Epithelial cell of prostate (primary cell): ENCODE measurements around the gene ACP3.

Source experiments
- DNase-seq: peaks from one replicate; pipeline ENCODE4 v3.0.0-alpha.2; 2011; ENCODE audit warnings: low read depth, low spot score
- H3K27ac ChIP-seq: fragments of 450-650 bp; 2 replicates; pipeline ENCODE4 v1.5.1; 2017; ENCODE audit warnings: mild to moderate bottlenecking

Gene ACP3

GRCh38 chr3:132311316-132311715 is 5.9 kb upstream of the ACP3 start:
- no peak for DNase-seq

GRCh38 chr3:132311841-132312240 is 5.4 kb upstream of the ACP3 start:
- H3K27ac ChIP-seq = no peak overlapping the region
- no peak for DNase-seq

More at GRCh38 chr3:132311316-132311715, 5.9 kb upstream of the ACP3 start:
- no peak overlapping the region for H3K27ac ChIP-seq

DNA sequence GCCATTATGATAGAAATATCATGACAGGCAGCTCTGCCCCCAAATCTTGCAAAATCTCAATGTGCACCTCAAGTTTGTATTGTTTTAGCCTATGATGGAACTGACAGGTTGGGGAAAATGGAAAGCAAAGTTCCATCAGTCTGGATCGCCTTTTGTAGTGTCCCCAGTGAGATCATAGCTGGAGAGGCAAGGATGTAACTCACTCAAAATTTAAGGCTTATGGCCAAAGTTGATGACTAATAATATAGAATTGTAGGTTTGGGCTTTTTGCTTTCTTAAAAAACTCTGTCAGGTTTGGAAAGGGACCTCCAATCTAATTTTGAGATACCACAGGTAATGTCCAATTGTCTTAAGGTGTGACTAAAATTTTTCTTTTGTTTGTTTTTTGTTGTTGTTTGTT is 1.4 kb upstream of the ACP3 start:
- no peak overlapping the region for H3K27ac ChIP-seq
- DNase-seq = no peak

DNA sequence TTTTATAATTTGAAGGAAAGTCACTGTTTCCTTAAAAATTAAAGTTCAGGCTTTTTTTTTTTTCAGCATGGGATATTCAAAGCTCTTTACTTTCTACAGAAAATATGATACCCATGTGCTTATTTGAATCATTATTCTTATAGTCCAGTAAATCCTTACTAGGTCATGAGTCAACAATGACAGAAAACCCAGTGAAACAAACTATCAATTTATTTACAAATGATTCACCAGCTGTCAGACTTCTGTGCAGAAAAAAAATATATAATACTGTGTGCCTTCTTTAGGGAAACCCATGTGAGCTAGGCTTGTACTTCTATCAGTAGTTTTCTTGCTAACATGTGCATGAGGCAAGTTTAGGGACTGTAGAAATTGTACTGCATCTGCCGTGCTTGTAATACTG is 1.2 kb downstream of the ACP3 start:
- peak; percentile 44 for DNase-seq
- peak overlapping the region; percentile 78 for H3K27ac ChIP-seq

GRCh38 chr3:132321304-132321703 is 4.1 kb downstream of the ACP3 start:
- no peak for DNase-seq
- no peak overlapping the region for H3K27ac ChIP-seq

DNA sequence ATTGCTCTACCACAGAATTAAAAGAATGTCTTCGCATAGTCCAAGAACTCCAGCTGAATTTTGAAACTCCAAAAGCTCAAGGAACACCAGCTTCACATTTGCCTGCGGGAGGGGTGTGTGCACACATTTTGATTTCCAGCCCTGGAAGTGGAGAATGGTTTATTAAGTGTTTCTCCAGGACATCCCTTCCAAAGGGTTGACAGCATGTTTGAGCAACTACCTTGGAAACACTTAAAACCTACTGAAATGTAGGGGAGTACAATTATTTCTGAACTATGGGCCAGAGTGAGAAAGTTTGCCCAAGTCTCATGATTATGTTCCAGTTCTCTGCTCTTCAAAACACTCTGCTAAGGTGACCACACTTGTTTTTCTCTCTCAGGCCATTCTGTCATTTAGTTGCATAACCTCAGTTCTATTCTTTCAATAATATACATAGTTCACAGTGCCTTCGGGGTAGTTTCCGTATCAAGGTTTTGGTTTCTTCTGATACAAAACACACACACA is 7.9 kb downstream of the ACP3 start:
- DNase-seq = no peak
- H3K27ac ChIP-seq = no peak overlapping the region

GRCh38 chr3:132325634-132326033 is 8.4 kb downstream of the ACP3 start:
- DNase-seq = no peak
- H3K27ac ChIP-seq = no peak overlapping the region

- no peak for DNase-seq
- no peak overlapping the region for H3K27ac ChIP-seq
Observed at GRCh38 chr3:132326251-132326650, 9.0 kb downstream of the ACP3 start.

GRCh38 chr3:132332082-132332481 is 14.9 kb downstream of the ACP3 start:
- DNase-seq = no peak
- no peak overlapping the region for H3K27ac ChIP-seq

- peak; percentile 22 for DNase-seq
- no peak overlapping the region for H3K27ac ChIP-seq
Observed at GRCh38 chr3:132332508-132332907, 15.3 kb downstream of the ACP3 start.

GRCh38 chr3:132341746-132342145 is 24.5 kb downstream of the ACP3 start:
- no peak for DNase-seq

GRCh38 chr3:132342183-132342582 is 25.0 kb downstream of the ACP3 start:
- no peak for DNase-seq
- no peak overlapping the region for H3K27ac ChIP-seq

More at GRCh38 chr3:132341746-132342145, 24.5 kb downstream of the ACP3 start:
- no peak overlapping the region for H3K27ac ChIP-seq

- H3K27ac ChIP-seq = no peak overlapping the region
- DNase-seq = no peak
Observed at GRCh38 chr3:132342610-132343009, 25.4 kb downstream of the ACP3 start.

DNA sequence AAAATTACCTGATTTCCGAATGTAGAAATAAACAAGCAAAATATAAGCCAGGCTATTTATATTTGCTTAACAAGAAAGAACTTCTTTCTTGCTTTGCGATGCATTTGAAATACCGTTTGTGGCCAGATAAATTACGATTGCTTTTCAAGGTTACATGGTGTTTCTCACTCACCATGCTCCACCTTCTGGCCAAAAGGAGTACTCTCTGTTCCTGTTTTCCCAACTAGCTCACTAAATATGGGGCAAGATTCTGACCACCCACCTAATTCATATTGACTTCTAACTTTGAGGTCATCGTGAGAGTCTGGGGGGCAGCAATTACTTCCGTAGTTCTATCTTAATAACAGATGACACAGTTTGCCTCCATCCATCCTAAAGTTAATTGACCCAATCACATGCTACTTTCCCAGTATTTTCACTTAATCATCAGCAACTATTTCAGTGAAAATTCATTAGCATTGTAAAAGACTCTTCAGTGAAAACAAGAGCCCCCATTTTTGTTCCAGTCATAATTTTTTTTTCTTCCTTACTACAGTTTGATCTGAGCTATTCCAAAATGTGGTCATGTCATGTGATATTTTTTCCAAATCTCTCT is 25.9 kb downstream of the ACP3 start:
- no peak overlapping the region for H3K27ac ChIP-seq
- DNase-seq = no peak

DNA sequence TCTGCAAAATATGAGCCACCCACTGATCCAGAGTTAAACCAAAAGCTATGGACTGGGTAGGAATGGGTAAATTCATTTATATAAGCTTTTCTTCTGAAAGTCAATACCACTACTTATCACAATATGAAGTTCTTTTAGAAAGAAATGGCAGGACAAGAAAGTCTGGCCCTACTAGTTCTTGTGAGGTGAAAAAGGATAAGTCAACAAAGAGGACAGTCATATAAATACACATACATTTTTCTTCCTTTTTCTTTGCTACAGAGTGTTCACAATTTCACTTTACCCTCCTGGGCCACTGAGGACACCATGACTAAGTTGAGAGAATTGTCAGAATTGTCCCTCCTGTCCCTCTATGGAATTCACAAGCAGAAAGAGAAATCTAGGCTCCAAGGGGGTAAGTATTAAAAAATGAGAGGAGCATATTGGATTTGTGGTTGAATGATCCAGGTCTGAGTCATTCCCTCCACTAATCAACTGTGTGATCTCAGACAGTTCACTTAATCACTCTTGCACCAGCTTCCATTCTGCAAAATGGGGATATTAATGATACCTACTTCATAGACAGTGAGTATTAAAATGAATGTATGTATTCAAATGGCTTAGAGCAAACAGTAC is 27.6 kb downstream of the ACP3 start:
- DNase-seq = peak; percentile 39

GRCh38 chr3:132346841-132347736 is 29.9 kb downstream of the ACP3 start:
- peak overlapping the region; percentile 79 for H3K27ac ChIP-seq
- DNase-seq = no peak

More for the DNA sequence above, 27.6 kb downstream of the ACP3 start:
- H3K27ac ChIP-seq = peak overlapping the region; percentile 50

- H3K27ac ChIP-seq = peak overlapping the region; percentile 79
Observed at GRCh38 chr3:132347811-132348210, 30.6 kb downstream of the ACP3 start.

GRCh38 chr3:132348531-132348930 is 31.3 kb downstream of the ACP3 start:
- no peak overlapping the region for H3K27ac ChIP-seq
- DNase-seq = no peak

More at GRCh38 chr3:132347811-132348210, 30.6 kb downstream of the ACP3 start:
- no peak for DNase-seq

DNA sequence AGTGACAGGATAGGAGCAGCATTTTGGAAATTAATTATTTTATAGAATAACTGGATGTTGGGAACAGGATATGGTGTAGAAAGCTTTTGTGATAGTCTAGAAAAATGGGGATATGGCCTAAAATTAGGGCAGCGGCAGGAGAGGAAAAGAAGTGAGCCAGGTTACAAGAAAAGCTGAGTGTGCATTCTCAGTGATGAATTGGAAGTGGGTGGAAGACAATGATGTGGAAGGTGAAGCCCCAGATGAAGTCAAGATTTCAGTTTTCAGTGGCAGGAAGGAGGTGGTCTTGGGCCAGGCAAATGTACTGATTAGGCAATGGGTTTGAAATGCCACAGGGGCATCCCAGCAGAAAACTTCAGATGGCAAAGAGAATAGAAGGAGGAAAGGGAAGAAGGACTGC is 33.6 kb downstream of the ACP3 start:
- H3K27ac ChIP-seq = no peak overlapping the region
- DNase-seq = no peak

DNA sequence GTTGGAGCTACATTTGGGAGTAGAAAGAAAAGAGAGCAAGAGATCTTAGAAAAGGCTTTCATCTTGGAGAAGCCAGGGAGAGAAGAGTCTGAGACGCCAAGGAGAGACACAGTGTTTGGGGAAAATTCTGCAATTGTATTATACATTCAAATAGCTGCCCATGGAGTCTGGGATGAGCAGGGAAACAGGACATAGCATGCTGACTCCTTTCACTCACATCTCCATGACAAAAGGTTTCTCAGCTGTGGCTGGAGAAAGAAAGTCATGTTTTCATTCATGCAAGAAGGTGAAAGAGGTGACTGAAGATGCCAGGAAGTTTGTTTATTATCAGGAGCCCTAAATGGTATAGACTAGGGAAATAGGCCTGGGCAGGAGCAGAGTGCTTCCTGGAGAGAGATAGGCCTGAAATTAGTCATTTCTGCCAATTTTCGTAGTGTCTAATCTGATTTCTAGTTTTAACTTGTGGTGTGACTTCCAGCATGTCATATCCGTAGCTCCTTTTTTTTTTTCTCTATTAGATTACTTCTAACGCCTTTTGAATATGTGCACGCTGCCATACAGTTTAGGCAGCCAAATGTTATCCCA is 34.1 kb downstream of the ACP3 start:
- peak overlapping the region; percentile 12 for H3K27ac ChIP-seq
- DNase-seq = no peak
